Activated naive CD8-positive, alpha-beta T cell treated with anti-CD3 and anti-CD28 coated beads, Interleukin-2, amount 10 ng/mL, durations not matched to agents 7 days and 5 days (primary cell): Measurements from ENCODE around the gene RASAL1. TPM values are rescaled to one million over a fixed set of nuclear protein-coding genes. Genes with fewer than 3 reads are reported as not detected.

ENCODE experiments used
- ATAC-seq: fragments of 150-1000 bp; cut with Tn5 transposase; one replicate; pipeline ENCODE4 v1.10.0; 2021; ENCODE audit warnings: low read depth, moderate library complexity
- POLR2A ChIA-PET: fragments of 350-600 bp; sonication (Branson Sonifier 250); formaldehyde crosslinking; loops from one replicate; lab custom pipeline; 2021; ENCODE audit warnings: antibody characterized with exemption; lab: Charles Lee
- DNase-seq: peaks from one replicate; pipeline ENCODE4 v3.0.0; 2021
- H3K27ac Mint-ChIP-seq: one replicate; pipeline ENCODE4 v1.8.0; 2022; ENCODE audit warnings: mild to moderate bottlenecking, mixed read lengths
- H3K27me3 Mint-ChIP-seq: one replicate; pipeline ENCODE4 v1.8.0; 2022; ENCODE audit warnings: mild to moderate bottlenecking, moderate library complexity, mixed read lengths
- H3K36me3 Mint-ChIP-seq: one replicate; pipeline ENCODE4 v1.8.0; 2021; ENCODE audit warnings: mild to moderate bottlenecking, mixed read lengths
- H3K4me1 Mint-ChIP-seq: one replicate; pipeline ENCODE4 v1.8.0; 2021; ENCODE audit warnings: mixed read lengths
- H3K4me3 Mint-ChIP-seq: one replicate; pipeline ENCODE4 v1.8.0; 2022; ENCODE audit warnings: mild to moderate bottlenecking, moderate library complexity, mixed read lengths
- H3K9me3 Mint-ChIP-seq: one replicate; pipeline ENCODE4 v1.8.0; 2021; ENCODE audit warnings: mixed read lengths
- total RNA-seq, 2 experiments: library from RNA; stranded (reverse); gene quantifications; one replicate each; pipeline ENCODE4 v1.2.3, GENCODE V29; 2021

Gene RASAL1, protein sequence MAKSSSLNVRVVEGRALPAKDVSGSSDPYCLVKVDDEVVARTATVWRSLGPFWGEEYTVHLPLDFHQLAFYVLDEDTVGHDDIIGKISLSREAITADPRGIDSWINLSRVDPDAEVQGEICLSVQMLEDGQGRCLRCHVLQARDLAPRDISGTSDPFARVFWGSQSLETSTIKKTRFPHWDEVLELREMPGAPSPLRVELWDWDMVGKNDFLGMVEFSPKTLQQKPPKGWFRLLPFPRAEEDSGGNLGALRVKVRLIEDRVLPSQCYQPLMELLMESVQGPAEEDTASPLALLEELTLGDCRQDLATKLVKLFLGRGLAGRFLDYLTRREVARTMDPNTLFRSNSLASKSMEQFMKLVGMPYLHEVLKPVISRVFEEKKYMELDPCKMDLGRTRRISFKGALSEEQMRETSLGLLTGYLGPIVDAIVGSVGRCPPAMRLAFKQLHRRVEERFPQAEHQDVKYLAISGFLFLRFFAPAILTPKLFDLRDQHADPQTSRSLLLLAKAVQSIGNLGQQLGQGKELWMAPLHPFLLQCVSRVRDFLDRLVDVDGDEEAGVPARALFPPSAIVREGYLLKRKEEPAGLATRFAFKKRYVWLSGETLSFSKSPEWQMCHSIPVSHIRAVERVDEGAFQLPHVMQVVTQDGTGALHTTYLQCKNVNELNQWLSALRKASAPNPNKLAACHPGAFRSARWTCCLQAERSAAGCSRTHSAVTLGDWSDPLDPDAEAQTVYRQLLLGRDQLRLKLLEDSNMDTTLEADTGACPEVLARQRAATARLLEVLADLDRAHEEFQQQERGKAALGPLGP
- total RNA-seq, result 1 to 10 TPM; 1.0 to 2.3 TPM

DNA sequence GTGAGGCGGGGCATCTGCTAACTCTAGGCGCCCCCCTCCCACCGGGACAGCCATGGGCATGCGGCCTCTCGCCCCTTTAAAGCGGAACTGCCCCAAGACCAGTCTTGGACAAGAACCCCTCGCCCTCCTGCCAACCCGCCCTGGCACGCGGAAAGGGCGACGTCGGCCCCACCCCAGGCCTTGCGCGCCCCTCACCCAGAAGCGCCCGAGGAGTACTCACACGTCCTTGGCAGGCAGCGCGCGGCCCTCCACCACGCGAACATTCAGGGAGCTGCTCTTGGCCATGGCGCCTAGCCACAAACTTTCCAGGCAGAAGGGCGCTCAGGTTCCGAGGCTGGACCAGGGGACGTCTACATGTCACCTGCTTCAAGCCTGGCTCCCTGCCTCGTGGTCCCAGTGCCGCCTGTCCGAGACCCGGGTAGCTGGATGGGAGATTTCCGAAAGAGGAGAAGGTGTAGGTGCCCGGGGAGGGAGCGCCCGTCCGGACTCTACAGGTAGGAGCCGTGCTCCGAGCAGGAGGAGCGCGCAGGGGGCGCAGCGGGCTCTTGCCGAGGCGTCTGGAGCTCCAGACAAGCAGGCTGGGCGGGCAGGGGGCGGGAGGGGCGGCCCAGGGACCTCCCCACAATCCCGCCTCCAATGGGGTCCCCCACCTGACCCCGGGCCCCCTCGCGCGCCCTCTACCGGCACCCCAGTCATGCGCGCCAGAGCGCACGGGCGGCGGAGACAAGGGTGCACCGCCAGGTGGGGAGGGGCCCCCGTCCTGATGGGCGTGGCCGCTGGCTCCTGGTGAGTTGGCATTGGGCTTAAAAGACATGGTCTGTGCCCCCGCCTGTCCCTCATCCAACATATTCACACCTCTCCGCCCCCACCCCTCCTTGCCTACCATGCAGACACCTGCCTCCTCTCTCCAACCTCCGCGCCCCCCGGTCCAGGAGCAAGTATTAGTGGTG, at the start of gene RASAL1:
RASAL1 (minus strand) TSS at position 584 of the 950 bp plus-strand sequence; CDS start at position 285, 299 bp downstream.
- POLR2A ChIA-PET, result interaction anchor here (0.9 kb wide), 1 partner anchor 17 kb away, joined by 4 read pairs; no protein-coding TSS in a partner anchor
- Mint-ChIP-seq H3K27me3 (peaks cover 2% of the 10 kb centered on the region), H3K4me1 (peaks cover 11% of the 10 kb centered on the region), H3K36me3 (no peaks in the 10 kb centered on the region), H3K27ac (peak within 1 kb of the TSS; percentile 79), H3K9me3 (no peaks in the 10 kb centered on the region), H3K4me3 (peak within 1 kb of the TSS; percentile 81)
- peak; percentile 93 for ATAC-seq
- DNase-seq, result peak; percentile 88

DNA sequence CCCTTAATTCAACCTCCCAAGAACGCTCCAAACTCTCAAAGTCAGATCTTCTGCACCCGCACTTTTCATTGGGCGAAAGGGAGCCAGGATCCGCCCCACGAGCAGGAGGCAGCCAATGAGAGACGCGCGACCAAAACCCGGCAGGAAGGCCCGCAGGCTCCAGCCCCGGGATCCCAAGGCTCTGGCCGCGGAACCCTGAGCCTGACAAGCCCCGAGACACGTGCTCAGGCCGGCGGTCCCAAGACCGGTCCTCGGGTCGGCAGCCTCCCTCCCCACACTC, 49.3 kb upstream of the RASAL1 start:
- ATAC-seq (peak; percentile 87), DNase-seq (no peak)
- Mint-ChIP-seq H3K36me3 (peaks cover 19% of the 10 kb centered on the region), H3K27ac (peak overlapping the region; percentile 92), H3K4me1 (peaks cover 22% of the 10 kb centered on the region), H3K4me3 (peak overlapping the region; percentile 89), H3K9me3 (no peaks in the 10 kb centered on the region), H3K27me3 (no peaks in the 10 kb centered on the region)
- POLR2A ChIA-PET, result interaction anchor here (0.6 to 2.5 kb wide), 6 partner anchors 11 to 123 kb away, joined by 3 to 16 read pairs (median 4); partner anchors contain the start of gene TPCN1

DNA sequence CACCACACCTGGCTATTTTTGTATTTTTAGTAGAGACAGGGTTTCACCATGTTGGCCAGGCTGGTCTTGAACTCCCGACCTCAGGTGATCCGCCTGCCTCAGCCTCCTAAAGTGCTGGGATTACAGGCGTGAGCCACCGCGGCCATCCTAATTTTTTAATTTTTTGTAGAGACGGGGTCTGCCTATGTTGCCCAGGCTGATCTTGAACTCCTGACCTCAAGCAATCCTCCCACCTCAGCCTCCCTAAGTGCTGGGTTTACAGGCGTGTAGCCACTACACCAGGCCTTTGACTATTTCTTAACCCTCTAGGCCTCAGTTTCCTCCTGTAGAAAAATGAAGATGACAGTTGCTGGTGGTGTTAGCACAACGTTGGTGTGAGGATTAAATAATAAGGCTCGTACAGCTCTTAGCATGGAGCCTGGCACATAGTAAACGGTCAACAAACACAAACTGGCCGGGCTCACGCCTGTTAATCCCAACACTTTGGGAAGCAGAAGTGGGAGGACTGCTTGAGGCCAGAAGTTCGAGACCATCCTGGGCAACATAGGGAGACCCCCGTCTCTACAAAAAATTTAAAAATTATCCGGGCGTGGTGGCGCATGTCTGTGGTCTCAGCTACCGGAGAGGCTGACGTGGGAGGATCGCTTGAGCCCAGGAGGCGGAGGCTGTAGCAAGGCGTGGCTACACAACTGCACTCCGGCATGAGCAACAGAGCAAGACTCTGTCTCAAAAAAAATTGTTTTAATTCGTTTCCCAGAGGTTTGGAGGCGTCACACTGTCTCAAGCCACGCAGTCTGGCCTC, 48.7 kb upstream of the RASAL1 start:
- ATAC-seq (peak; percentile 70), DNase-seq (no peak)
- Mint-ChIP-seq H3K27ac (peak overlapping the region; percentile 92), H3K27me3 (no peaks in the 10 kb centered on the region), H3K4me3 (peak overlapping the region; percentile 89), H3K9me3 (no peaks in the 10 kb centered on the region), H3K36me3 (peaks cover 18% of the 10 kb centered on the region), H3K4me1 (peaks cover 22% of the 10 kb centered on the region)
- POLR2A ChIA-PET, result interaction anchor here (0.7 to 2.5 kb wide), 3 partner anchors 38 to 151 kb away, joined by 3 to 16 read pairs (median 5); partner anchors contain the start of genes SLC8B1 and TPCN1

DNA sequence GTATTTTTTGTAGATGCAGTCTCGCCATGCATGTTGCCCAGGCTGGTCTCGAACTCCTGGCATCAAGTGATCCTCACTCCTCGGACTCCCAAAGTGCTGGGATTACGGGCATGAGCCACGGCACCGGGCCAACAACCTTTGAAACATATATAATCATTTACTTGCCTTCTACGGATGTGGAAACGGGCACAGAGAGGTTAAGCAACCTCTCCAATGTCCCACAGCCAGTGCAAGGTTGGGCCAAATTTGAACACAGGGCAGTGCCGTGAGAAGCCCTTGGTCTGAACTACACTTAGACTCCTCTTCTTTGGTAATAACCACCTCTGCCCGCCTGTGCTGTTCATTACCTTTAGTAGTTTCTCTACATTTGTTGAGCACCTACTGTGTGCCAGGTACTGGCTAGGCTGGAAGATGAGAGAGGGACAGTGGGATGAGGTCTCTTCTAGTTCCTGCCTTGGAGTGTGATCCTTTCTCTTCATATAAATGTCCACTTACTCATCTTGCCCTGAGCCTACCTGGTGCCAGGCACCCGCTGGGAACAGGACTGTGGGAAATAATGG, 47.5 kb upstream of the RASAL1 start:
- peak overlapping the region; percentile 58 for H3K27ac Mint-ChIP-seq
- peaks cover 21% of the 10 kb centered on the region for H3K36me3 Mint-ChIP-seq
- POLR2A ChIA-PET, result interaction anchor here (1.0 kb wide), 1 partner anchor 223 kb away, joined by 3 read pairs; no protein-coding TSS in a partner anchor

DNA sequence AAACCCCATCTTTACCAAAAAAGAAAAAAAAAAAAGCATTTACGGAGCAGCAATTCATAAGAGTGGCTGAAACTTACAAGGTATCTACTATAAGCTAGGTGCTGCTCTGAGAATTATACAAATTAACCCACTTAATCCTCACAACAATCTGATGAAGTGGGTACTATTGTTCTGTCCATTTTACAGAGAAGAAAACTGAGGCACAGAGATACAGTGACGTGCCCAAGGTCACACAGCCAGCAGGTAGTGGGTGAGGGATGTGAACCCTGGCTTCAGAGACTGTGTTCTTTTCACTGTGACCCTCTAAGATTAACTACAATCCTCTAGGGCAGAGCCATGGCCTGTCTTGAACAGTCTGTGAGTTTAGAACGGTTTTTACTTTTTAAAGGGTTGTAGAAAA, 46.4 kb upstream of the RASAL1 start:
- Mint-ChIP-seq H3K4me3 (no peak overlapping the region), H3K4me1 (peaks cover 14% of the 10 kb centered on the region), H3K27ac (no peak overlapping the region), H3K27me3 (no peaks in the 10 kb centered on the region), H3K36me3 (peaks cover 29% of the 10 kb centered on the region), H3K9me3 (no peaks in the 10 kb centered on the region)
- DNase-seq (no peak), ATAC-seq (no peak)
- POLR2A ChIA-PET, result interaction anchor here (1.0 kb wide), 1 partner anchor 222 kb away, joined by 3 read pairs; no protein-coding TSS in a partner anchor

More for the DNA sequence above, 47.5 kb upstream of the RASAL1 start:
- Mint-ChIP-seq H3K4me3 (no peak overlapping the region), H3K27me3 (no peaks in the 10 kb centered on the region), H3K9me3 (no peaks in the 10 kb centered on the region), H3K4me1 (peaks cover 19% of the 10 kb centered on the region)
- no peak for DNase-seq
- no peak for ATAC-seq

DNA sequence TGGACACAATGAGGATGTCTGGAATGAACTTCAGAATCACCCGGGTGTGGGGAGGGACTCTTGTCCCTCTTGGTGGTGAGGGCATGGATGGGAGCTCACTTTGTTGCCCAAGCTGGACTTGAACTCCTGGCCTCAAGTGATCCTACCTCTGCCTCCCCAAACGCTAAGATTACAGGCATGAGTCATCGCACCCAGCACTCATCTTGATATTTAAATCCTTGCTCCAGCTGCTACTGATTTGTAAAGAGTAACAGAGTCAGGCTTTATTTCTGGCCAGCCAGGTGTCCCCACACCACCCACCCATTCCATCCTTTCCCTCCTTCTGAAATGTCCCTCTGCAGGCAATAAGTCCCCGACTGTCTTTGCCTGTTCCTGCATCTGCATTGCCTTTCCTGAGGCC, 44.8 kb upstream of the RASAL1 start:
- peaks cover 4% of the 10 kb centered on the region for H3K4me1 Mint-ChIP-seq
- no peak overlapping the region for H3K4me3 Mint-ChIP-seq
- no peaks in the 10 kb centered on the region for H3K9me3 Mint-ChIP-seq
- H3K27me3 Mint-ChIP-seq, result no peaks in the 10 kb centered on the region
- peaks cover 31% of the 10 kb centered on the region for H3K36me3 Mint-ChIP-seq
- ATAC-seq (no peak), DNase-seq (no peak)
- POLR2A ChIA-PET, result no interaction called here
- no peak overlapping the region for H3K27ac Mint-ChIP-seq

DNA sequence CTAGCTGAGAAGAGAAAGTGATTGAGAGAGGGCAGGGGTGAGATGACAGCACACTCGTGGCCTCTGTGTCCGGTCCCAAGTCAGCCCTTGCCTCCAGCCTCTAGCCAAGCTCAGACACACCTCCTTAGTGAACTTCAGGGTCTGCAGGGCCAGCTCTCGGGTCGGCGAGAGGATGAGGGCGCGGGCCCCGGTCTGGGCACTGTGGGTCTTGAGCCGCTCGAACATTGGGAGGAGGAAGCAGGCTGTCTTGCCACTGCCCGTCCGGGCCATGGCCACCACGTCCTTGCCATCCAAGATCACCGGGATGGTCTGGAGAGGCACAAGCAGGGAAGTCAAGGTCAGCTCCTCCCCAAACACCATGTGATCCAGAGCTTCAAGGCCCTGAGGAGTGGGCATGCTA, 43.5 kb upstream of the RASAL1 start:
- H3K9me3 Mint-ChIP-seq, result no peaks in the 10 kb centered on the region

DNA sequence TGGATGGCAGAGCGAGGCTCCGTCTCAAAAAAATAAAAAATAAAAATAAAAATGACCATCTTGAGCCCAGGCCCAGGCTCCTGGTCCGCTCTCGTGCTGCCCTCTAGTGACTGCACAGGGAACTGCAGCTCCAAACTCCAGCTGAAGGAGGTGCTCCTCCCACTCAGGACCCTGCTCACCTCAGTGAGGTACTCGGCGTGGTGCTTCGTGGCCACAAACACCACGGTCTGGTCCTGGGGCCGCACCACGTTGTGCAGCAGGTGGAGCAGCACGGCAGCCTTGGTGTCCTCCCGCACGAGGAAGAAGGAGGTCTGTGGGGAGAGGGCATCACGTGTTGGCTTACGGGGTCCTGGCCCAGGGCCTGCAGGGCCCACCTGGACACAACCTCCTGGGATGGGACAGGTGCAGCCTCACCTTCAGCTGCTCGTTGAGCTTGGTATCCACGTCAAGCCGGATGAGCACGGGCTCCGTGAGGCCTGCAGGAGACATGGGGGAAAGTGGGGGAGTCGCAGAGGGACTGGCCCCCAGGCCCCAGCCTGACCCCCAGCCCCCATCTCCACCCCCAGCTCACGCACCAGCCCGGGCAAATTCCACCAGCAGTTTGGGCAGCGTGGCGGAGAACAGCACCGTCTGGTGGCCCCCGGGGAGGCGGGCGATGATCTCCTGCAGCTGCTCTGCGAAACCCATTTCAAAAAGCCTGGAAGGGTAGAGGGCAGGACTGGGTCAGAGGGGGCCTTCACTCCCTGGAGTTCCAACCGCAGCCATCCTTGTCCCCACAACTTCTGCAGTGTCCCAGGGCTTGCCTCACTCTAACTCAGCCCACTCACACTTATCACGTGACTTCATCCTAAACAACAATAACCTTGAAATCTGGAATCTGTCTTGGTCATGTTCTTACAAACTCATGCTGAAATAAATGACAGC, 39.2 kb upstream of the RASAL1 start:
- H3K27ac Mint-ChIP-seq, result no peak overlapping the region
- POLR2A ChIA-PET, result interaction anchor here (0.6 kb wide), 1 partner anchor 146 kb away, joined by 3 read pairs; no protein-coding TSS in a partner anchor

More for the DNA sequence above, 43.5 kb upstream of the RASAL1 start:
- Mint-ChIP-seq H3K4me1 (peaks cover 4% of the 10 kb centered on the region), H3K4me3 (no peak overlapping the region), H3K27ac (no peak overlapping the region), H3K27me3 (no peaks in the 10 kb centered on the region), H3K36me3 (peaks cover 35% of the 10 kb centered on the region)
- ATAC-seq (no peak), DNase-seq (no peak)
- POLR2A ChIA-PET, result no interaction called here

DNA sequence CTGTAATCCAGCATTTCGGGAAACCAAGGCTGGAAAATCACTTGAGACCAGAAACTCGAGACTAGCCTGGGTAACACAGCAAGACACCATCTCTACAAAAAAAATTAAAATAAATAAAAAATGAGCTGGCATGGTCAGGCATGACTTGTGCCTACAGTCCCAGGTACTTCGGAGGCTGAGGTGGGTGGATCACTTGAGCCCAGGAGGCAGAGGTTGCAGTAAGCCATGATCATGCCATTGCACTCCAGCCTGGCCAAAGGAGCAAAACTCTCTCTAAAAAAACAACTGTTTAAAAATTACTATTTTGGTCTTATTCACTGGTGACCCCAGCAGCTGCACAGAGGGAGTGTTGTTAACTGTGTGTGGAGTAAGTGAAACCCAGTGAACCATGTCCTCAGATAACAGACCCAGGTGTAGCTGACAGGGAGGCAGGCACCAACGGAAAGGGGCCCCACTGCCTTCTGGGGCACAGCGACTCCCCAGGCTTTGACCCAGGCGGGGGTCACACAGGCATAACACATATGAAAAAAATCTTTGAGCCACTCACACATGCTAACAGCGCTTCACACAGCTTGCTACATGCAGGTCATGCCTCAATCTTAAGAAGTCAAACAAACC, 37.6 kb upstream of the RASAL1 start:
- POLR2A ChIA-PET, result no interaction called here
- DNase-seq, result no peak
- H3K27ac Mint-ChIP-seq, result no peak overlapping the region
- H3K36me3 Mint-ChIP-seq, result peaks cover 37% of the 10 kb centered on the region
- no peak overlapping the region for H3K4me3 Mint-ChIP-seq
- ATAC-seq, result no peak
- H3K9me3 Mint-ChIP-seq, result no peaks in the 10 kb centered on the region
- H3K27me3 Mint-ChIP-seq, result no peaks in the 10 kb centered on the region
- no peaks in the 10 kb centered on the region for H3K4me1 Mint-ChIP-seq

More for the DNA sequence above, 39.2 kb upstream of the RASAL1 start:
- DNase-seq, result peak; percentile 82
- Mint-ChIP-seq H3K36me3 (peaks cover 39% of the 10 kb centered on the region), H3K4me1 (no peaks in the 10 kb centered on the region), H3K27me3 (no peaks in the 10 kb centered on the region), H3K4me3 (no peak overlapping the region), H3K9me3 (no peaks in the 10 kb centered on the region)
- peak; percentile 74 for ATAC-seq

DNA sequence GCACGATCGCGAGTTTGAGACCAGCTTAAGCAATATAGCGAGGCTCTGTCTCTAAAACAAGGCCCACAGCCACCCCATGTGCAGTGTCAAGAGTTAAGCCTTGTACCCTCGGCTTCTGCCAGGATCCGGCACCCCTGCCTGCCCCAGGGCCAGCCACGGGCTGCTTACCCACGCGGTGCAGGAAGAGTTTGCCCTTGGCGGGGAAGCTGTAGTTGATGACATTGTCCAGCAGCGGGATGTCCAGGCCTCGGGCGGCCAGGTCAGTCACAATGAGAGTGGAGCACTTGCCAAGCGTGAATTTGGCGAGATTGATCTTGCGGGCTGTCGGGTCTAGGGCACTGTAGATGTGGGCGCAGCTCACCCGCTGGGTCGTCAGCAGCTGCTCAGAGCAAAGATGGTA, 36.6 kb upstream of the RASAL1 start:
- DNase-seq, result no peak
- H3K4me1 Mint-ChIP-seq, result no peaks in the 10 kb centered on the region
- ATAC-seq, result no peak
- POLR2A ChIA-PET, result interaction anchor here (1.1 kb wide), 1 partner anchor 194 kb away, joined by 3 read pairs; the partner anchor contains the start of gene OAS2
- H3K27ac Mint-ChIP-seq, result peak overlapping the region; percentile 18
- no peaks in the 10 kb centered on the region for H3K9me3 Mint-ChIP-seq
- H3K27me3 Mint-ChIP-seq, result no peaks in the 10 kb centered on the region
- H3K4me3 Mint-ChIP-seq, result no peak overlapping the region
- H3K36me3 Mint-ChIP-seq, result peaks cover 27% of the 10 kb centered on the region
